Measurements from ENCODE around the gene PLEKHM3.

DNA sequence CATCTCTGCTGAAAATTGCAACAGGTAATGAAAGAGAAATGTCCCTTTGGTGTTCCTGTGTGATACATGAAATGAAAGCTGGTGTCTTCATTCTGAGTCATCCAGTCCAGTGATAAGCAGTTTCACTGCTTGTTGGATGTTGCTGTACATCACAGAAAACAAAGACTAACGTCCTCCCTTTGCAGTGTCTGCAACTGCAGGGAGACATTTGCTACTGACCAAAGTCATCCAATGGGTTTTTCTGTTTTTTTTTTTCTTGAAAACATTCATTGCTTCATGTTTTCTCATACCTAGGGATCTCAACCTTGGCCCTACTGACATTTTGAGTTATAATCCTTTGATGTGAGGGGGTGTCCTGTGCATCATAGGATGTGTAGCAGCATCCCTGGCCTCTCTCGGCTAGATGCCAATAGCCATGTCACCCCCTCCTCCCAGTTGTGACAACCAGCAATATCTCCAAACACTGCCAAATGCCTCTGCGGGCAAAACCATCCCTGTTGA lies 192.0 kb downstream of the PLEKHM3 start:
- TF ChIP-seq, protein P1, sequence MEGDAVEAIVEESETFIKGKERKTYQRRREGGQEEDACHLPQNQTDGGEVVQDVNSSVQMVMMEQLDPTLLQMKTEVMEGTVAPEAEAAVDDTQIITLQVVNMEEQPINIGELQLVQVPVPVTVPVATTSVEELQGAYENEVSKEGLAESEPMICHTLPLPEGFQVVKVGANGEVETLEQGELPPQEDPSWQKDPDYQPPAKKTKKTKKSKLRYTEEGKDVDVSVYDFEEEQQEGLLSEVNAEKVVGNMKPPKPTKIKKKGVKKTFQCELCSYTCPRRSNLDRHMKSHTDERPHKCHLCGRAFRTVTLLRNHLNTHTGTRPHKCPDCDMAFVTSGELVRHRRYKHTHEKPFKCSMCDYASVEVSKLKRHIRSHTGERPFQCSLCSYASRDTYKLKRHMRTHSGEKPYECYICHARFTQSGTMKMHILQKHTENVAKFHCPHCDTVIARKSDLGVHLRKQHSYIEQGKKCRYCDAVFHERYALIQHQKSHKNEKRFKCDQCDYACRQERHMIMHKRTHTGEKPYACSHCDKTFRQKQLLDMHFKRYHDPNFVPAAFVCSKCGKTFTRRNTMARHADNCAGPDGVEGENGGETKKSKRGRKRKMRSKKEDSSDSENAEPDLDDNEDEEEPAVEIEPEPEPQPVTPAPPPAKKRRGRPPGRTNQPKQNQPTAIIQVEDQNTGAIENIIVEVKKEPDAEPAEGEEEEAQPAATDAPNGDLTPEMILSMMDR (IDR thresholded peaks at IDR 0.05; ENCODE audit: low read depth, low read length), result no peak
- no peak for TF ChIP-seq POLR2A (IDR thresholded peaks at IDR 0.05; ENCODE audit: extremely low read depth, insufficient read length)
- TF ChIP-seq MYC (IDR thresholded peaks at IDR 0.05; ENCODE audit: low read depth, low read length), result no peak
